Stimulated activated CD8-positive, alpha-beta memory T cell treated with anti-CD3 and anti-CD28 coated beads, Interleukin-4, amount 100 ng/mL, for 1 hour (primary cell): ENCODE measurements around the gene OR9A4.
"Not testable (repeated sequence)": the region's sequence is repeated elsewhere in the genome, so short reads cannot be mapped to it uniquely, and the experiment has no call there.

Experiments used
- DNase-seq, 2 donors: peaks; one replicate each; pipeline ENCODE4 v3.0.0-alpha.2; 2020; ENCODE audit warnings: low read depth in 2 of 2, low spot score in 1 of 2

The OR9A4 gene

GRCh38 chr7:141916099-141916498 lies at the start of gene OR9A4:
Gene OR9A4, plus strand, starts transcription at chr7:141916399. Its CDS starts 2,477 bp downstream, at chr7:141918876.
- no peak for DNase-seq

GRCh38 chr7:141866974-141867373 lies 49.2 kb upstream of the OR9A4 start:
- DNase-seq, result no peak

GRCh38 chr7:141872931-141873330 lies 43.3 kb upstream of the OR9A4 start:
- no peak for DNase-seq

- no peak for DNase-seq
These were observed 41.4 kb upstream of the OR9A4 start for GRCh38 chr7:141874787-141875186.

GRCh38 chr7:141875453-141875852 lies 40.7 kb upstream of the OR9A4 start:
- DNase-seq, result no peak

GRCh38 chr7:141876371-141876770 lies 39.8 kb upstream of the OR9A4 start:
- DNase-seq, result no peak

GRCh38 chr7:141877365-141877764 lies 38.8 kb upstream of the OR9A4 start:
- DNase-seq, result no peak

GRCh38 chr7:141880960-141881359 lies 35.2 kb upstream of the OR9A4 start:
- DNase-seq, result no peak

GRCh38 chr7:141884539-141885225 lies 31.5 kb upstream of the OR9A4 start:
- no peak for DNase-seq

GRCh38 chr7:141889321-141889720 lies 26.9 kb upstream of the OR9A4 start:
- no peak for DNase-seq

GRCh38 chr7:141891336-141891735 lies 24.9 kb upstream of the OR9A4 start:
- DNase-seq, result no peak

- DNase-seq, result not testable (repeated sequence)
These were observed 16.8 kb upstream of the OR9A4 start for GRCh38 chr7:141899366-141899765.

- no peak for DNase-seq
These were observed 9.9 kb upstream of the OR9A4 start for GRCh38 chr7:141906285-141906684.

GRCh38 chr7:141911391-141911790 lies 4.8 kb upstream of the OR9A4 start:
- DNase-seq, result no peak

GRCh38 chr7:141915565-141915964 lies 634 bp upstream of the OR9A4 start:
- no peak for DNase-seq

GRCh38 chr7:141920281-141920680 lies 4.1 kb downstream of the OR9A4 start:
- no peak for DNase-seq

- no peak for DNase-seq
These were observed 12.1 kb downstream of the OR9A4 start for GRCh38 chr7:141928146-141928844.

GRCh38 chr7:141928845-141929195 lies 12.6 kb downstream of the OR9A4 start:
- DNase-seq, result no peak

- no peak for DNase-seq
These were observed 14.0 kb downstream of the OR9A4 start for GRCh38 chr7:141930211-141930610.

GRCh38 chr7:141941075-141941474 lies 24.9 kb downstream of the OR9A4 start:
- DNase-seq, result no peak

GRCh38 chr7:141943846-141944245 lies 27.6 kb downstream of the OR9A4 start:
- DNase-seq, result no peak

GRCh38 chr7:141944811-141945210 lies 28.6 kb downstream of the OR9A4 start:
- DNase-seq, result no peak

- no peak for DNase-seq
These were observed 29.2 kb downstream of the OR9A4 start for GRCh38 chr7:141945356-141945755.
